Ramos (cell line): ENCODE measurements around the gene ZCCHC13.
"Not testable (repeated sequence)": the region's sequence is repeated elsewhere in the genome, so short reads cannot be mapped to it uniquely, and the experiment has no call there.

Experiments
- in situ Hi-C: fragments of 300-500 bp; cut with MboI; formaldehyde crosslinking; loops from one replicate; pipeline ENCODE4 v1.14.3; 2022; ENCODE audit warnings: low sequenced_read_pairs; ENCODE audit not compliant: unreplicated experiment

ZCCHC13 gene

GRCh38 chrX:74319321-74319720 is 15.3 kb downstream of the ZCCHC13 start:
- in situ Hi-C loops, result not testable (repeated sequence)

DNA sequence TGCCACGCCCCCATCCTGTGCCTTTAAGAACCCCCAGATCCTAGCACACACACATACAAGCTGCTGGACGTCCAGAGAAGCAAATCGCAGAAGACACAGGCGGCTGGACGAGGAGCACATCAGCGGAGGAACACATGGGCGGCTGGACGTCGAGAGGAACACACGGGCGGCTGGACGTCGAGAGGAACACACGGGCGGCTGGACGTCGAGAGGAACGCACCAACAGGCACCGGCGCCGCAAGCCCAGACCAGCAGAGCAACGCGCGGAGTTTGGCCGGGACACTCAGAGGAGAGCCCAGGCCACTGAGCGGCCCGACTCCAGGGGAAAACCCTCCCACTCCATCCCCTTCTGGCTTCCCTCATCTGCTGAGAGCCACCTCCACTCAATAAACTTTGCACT is 17.2 kb downstream of the ZCCHC13 start:
- in situ Hi-C loops, result no loop called here

- in situ Hi-C loops, result no loop called here
These were observed 20.2 kb downstream of the ZCCHC13 start for GRCh38 chrX:74324131-74324530.

DNA sequence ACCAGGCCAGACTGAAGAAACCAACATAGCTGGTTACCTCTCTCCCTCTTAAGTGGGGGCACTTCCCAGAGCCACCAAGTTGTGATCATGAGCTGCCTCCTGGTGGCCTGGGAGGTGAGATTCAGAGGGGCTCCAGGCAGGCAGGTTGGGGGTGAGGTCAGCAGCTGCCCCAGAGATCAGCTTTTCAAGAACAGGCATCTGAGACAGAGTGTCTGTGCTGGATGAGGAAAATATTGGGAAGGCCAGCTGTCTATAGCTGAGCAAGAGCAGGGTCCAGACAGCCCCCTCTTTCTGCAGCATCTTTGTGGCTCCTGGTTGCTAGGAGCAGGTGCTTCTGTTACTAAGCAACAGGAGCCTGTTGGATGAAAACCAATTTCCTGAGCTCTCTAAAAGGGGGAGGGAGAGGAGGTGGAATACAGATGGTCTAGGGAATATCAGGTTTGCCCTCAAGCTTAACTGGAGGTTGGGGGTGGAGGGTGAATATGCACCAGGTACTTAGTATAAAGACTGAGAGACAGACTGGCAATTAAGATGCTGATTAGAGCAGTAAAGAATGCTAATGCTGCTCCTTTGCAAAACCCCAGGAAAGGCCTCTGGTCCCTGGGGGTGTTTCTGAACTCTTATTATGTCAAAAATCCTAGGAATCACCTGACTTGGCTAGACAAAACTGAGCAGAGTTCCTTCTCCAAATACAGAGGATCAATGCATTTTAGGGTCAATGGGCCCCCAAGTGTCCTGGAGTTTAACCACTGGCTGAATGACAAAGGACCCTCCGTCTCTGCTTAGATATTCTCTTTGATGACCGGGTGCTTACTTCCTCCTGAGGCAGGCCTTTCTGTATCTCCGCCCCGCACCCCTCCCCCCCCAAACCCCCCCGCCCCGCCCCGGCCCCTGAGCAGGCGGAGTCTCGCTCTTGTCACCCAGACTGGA is 21.4 kb downstream of the ZCCHC13 start:
- in situ Hi-C loops, result loop anchor here (25.0 kb wide), 2 partner anchors 188 to 463 kb away; partner anchors contain the start of gene XIST

- in situ Hi-C loops, result loop anchor here (25.0 kb wide), 2 partner anchors 202 to 477 kb away; partner anchors contain the start of gene XIST
These were observed 34.9 kb downstream of the ZCCHC13 start for GRCh38 chrX:74338852-74339251.

- in situ Hi-C loops, result loop anchor here (25.0 kb wide), 2 partner anchors 203 to 478 kb away; partner anchors contain the start of gene XIST
These were observed 36.1 kb downstream of the ZCCHC13 start for GRCh38 chrX:74340051-74340450.

- in situ Hi-C loops, result loop anchor here (25.0 kb wide), 2 partner anchors 205 to 480 kb away; partner anchors contain the start of gene XIST
These were observed 38.2 kb downstream of the ZCCHC13 start for GRCh38 chrX:74342211-74342610.

DNA sequence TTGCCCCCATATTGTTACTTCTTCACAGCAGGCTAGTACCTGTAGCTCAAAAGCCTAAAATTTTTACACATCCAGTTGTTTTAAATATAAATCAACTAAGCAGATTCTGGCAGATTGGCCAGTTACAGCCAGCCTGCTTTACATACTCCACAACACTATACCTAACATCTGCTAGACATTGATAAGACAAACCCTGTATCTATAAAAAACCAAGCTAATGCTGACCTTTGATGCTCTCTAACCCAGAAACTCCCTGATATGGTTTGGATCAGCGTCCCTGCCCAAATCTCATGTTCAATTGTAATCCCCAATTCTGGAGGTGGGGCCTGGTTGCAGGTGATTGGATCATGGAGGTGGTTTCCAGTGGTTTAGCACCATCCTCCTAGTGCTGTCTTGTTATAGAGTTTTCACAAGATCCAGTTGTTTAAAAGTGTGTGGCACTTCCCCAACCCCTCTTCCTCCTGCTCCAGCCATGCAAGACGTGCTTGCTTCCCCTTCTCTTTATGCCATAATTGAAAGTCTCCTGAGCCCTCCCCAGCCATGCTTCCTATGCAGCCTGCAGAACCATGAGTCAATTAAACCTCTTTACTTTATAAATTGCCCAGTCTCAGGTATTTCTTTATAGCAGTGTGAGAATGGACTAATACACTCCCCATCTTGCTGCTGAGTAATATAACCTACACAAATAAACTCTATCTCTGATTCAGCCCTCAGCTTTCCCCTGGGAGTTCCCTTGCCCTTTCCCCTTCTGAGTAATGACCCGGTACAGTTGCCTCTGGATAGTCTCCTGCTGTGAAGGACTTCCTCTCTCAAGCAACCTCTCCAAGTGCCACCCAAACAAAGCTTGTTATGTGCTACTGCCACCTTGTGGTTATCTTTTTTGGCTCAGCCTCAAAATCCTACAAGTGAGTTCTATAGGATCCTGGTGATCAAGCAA is 39.6 kb downstream of the ZCCHC13 start:
- in situ Hi-C loops, result loop anchor here (25.0 kb wide), 2 partner anchors 206 to 481 kb away; partner anchors contain the start of gene XIST

DNA sequence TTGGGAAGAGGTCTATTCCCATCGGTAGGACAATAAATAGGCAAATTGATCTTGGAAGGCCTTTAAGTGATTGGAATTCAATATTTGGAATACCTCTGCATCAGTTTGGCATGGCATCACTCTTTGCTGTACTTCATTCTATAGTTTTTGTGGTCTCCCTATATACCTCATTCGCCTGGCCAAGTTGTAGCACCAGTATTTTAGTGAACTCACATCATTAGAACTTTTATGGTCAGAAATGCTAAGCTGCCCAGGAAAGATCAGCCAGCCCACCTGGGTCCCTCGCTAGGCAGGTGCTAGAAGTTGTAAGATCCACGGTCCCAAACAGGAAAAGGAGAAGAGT is 40.3 kb downstream of the ZCCHC13 start:
- in situ Hi-C loops, result loop anchor here (25.0 kb wide), 2 partner anchors 207 to 482 kb away; partner anchors contain the start of gene XIST

GRCh38 chrX:74346088-74346487 is 42.1 kb downstream of the ZCCHC13 start:
- in situ Hi-C loops, result loop anchor here (25.0 kb wide), 2 partner anchors 209 to 484 kb away; partner anchors contain the start of gene XIST

DNA sequence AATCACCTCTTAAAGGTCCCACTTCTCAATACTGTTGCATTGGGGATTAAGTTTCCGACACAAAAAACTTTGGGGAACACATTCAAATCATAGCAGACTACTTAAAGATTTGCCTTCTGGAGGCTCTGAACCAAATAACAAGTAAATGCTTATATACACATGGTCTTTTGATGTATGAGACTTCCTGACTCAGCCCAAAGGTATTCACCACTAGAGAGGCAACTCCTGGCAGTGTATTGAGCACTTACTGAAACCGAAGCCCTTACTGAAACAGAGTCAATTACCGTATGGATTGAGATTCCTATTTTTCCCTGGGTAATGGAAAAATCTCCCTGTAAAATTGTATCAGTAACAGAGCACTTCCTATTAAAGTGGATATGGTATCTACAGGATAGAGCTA is 45.4 kb downstream of the ZCCHC13 start:
- in situ Hi-C loops, result loop anchor here (25.0 kb wide), 2 partner anchors 212 to 487 kb away; partner anchors contain the start of gene XIST

DNA sequence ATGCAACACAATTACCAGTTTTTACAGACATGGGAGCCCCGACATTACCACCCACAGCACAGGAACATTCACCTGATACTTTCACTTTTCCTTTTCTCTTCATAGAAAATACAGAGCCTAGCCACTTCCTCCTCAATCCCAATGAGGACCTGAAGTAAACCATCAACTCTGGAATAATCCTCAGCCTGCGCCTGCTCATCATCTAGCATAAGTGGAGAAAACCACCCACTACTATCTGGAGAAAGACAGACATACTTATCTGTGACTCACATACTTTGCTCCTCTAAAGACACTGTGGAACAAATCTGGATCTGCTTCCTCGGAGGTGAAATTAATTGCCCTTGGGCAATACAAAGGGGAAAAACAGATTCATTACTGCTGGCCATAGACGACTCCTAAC is 47.8 kb downstream of the ZCCHC13 start:
- in situ Hi-C loops, result no loop called here

DNA sequence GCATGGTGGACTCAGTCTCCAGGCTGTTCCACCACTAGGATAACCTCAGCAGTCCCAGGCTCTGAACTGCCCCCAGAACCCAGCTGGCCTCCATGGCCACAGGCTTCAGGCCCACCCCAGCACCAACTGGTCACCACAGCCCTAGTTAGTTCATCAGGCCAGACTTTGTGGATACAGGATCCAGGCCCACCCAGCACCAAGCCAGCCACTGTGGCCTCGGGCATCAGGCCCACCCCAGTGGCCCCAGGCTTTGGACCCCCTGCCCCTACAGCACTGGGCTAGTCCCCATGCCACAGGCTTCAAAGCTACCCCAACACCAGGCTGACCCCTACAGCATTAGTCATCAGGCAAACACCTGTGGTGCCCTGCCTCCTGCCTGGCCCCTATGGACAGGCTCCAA is 50.0 kb downstream of the ZCCHC13 start:
- in situ Hi-C loops, result no loop called here
